Stimulated activated CD4-positive, alpha-beta T cell treated with anti-CD3 and anti-CD28 coated beads, Interleukin-4, amount 100 ng/mL, for 4 hours (primary cell): Measurements from ENCODE around the gene PTPRD.

ENCODE experiments used
- DNase-seq, 2 experiments: peaks; one replicate each; pipeline ENCODE4 v3.0.0-alpha.2; 2020

The PTPRD gene

DNA sequence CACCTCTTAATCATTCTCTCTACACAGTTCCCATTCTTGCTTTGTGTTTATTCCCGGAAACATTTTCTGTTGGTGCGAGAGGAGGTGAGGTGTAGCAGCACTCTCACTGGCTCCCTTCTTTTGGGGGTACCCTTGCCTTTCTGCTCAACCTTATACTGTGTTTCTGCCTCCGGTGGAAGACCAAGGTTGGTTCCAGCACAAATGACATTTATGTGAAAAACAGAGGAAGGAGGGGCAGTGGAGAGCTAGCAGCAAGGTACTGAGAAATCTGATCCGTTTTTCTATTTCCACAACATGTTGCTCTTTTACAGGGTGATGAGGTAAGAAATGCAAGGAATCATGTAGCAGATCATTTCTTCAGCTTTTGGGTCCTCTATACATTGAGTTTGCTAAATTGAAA is 2165.2 kb downstream of the PTPRD start:
- DNase-seq, result no peak

DNA sequence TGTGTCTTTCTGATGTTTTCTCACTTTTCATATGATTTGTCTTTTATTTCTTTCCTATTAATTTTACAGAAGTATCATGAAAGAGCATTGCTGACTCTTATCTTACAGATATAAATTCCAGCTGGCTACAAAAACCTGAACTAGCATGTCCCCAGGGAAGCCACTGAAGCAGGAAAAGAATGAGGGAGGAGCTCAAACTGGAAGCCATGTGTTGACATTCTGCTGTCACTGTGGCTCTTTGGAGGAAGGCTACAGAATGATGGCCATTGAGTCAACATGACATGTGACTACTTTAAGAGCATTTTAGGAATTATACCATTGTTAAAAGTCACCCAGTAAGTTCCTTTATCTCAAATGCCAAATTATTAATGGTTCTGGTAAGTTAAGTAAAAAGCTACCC is 2174.9 kb downstream of the PTPRD start:
- no peak for DNase-seq

DNA sequence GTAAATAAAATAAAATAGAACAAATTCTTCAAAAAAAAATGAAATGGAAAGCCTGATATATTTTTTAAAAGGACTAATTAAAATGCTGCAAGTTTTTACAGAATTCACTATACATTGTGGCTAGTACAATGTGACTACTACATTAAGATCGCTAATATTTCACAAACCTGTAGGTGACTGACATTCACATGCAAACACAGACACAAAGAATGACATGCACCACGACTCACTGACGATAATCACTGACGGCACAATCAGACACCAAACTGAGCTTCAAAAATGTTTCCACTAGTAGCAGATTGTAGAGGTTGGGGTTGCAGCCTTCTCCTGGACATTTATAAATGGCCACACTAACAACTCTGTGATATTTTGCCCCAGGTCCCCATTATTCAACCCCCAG is 2175.5 kb downstream of the PTPRD start:
- DNase-seq, result no peak

DNA sequence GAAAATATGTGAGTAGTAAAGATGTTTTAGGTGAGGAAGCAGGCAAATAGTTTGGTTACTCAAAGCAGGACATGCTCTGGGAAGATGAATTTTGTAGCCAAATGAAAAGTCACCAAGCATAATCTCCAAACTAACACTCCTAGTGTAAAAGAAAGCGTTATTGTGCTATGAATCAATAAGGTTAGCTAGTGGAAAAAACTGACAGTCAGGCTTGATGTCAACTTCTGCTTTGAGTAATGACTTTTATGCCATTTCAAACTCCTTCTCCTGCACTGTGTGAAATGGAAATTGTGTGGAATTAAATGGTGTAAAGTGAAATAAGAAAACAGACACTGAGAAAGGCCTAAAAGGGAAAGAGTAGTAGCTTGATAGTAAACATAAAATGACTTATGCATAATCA is 2176.0 kb downstream of the PTPRD start:
- no peak for DNase-seq

DNA sequence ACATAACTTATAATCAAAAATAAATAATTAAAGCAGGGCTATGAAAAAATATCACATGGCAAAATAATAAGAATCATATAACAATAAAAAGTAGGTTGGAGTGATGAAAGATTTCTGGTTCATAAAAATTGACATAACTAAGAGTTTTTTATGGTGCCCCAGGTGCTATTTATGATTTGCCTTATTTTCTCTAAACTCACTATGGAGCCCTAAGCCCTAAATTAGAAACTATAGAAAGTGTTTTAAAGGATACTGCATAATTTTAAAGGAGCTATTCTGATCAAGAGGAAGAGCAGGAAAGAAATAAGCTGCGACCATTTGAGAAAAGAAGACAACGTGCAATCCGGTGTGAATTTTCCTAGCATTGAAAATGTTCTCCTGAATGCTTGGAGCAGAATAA is 2178.2 kb downstream of the PTPRD start:
- no peak for DNase-seq

DNA sequence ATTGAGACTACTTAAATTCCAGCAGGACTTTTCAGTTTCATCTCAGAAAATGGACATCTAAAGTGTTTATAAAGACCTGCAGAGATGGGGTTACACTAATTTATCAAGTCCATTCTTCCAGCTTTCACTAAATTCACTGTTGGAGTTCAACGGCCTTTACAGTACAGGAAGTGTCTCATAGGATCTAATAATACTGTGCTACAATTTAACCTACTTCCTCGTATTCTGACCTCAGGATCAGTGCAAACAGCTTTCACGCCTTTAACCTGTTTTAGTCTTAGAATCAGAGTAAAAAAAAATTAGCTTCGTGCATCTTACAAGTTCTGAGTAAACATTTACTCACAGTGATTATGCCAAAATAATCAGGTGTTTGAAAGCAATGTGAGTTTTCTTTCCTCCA is 2180.6 kb downstream of the PTPRD start:
- no peak for DNase-seq

DNA sequence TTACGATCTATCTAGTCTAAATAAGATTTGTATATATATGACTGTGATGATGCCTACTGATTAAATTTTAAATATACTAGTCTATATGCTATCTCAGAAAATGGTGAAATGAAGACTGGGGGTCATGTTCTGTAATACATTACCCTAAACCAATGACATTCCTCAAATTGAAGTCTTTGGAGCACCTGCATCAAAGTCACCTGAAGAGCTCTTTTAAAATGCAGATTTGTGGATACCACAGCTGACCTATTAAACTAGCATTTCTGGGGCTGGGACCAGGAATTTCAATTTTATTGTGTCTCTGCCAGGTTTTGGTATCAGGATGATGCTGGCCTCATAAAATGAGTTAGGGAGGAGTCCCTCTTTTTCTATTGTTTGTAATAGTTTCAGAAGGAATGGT is 2181.3 kb downstream of the PTPRD start:
- DNase-seq, result no peak

DNA sequence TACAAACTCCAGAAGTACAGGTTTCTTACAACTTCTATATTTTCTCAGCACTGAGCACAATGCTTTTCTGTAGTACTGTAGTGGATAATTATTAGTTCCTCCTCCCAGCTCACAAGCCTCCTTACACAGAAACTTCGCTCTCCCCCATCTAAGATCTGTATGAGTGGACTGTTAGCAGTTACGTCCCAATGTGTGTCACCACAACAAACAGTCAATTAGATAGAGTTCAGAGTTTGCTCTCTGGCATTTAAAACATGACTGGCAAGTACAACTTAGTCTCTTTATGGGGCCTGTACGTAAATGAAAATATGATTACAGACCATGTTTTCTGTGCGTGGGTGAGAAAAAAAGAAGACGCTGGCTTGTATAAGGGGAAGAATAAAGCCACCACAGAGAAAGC is 2181.9 kb downstream of the PTPRD start:
- no peak for DNase-seq

DNA sequence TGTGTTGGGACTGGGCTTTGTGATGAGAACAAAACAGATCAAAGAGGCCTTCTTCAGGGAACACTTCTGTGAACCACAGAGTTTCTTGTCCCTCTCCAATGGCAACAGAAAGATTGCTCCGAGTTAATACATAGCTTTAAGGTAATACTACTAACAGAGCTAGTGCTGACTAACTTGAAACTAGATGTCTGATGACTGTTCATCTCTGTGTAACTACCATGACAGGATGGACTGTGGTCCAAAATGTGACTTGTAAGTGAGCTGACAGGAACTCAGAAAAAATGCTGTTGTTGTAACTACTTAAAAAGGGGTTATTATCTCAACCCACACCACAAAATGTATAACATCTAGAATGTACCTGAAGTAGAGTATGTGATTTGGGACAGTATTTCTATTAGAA is 2183.0 kb downstream of the PTPRD start:
- DNase-seq, result no peak

DNA sequence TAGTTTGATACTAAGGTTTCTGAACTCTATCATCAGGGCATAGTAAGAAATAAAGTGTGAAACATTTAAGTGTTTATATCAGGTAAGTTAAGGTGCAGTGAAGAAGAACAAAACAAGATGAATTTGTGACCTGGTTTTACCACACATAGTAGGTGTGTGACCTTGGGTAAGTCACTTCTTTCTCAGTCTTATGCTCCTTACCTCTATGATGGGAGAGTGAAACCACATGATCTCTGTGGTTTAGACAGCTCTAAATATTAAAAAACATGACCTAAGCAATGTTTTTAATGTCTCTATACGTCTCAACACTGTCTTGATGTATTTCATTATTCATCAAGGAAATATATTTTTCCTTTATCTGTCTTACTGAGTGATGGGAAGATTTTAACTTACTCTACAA is 2183.6 kb downstream of the PTPRD start:
- no peak for DNase-seq

DNA sequence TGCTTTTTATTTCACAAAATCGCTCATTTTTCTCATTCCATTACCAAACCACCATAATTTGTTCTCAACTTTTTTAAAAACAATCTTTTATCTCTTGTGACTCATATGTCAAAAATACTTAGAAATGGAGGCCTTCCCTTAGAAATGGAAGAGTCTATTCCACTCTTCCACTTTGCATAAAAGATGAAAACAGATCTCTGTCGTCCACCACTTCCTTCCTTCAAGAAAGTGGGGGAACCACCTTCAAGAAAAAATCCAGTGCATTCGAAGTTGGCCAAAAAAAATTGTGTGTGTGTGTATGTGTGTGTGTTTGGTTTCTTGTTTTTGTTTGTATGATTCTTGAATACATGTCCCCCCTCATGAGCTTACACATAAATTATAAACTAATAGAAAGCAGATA is 2184.4 kb downstream of the PTPRD start:
- no peak for DNase-seq

DNA sequence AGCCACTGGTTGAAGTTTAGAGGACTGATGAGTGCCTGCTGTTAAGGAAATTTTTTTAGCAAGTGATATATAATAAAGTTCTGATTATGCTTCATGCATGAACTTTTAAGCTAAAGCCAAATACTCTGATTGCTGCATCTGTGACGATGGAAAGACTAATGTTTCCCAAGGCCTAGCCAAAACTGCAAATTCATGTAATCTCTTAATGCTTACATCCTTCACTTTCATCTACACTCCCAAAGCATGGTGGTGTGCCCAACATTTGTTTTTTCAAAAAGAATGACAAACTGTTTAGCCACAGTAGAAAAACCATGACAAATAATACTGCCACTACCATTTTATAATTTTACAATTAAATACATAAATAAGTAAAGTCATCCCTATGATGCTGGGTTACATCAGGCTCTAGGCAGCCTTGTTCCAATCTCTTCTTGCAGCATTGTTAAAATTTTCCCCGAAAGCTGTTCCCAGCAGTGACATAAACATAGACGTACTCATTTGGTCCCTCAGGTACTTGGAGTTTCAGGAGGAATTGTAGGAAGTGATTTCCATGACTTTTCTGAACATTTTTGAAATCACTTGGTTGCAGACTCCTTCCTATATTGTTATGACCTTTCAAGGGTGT is 2187.9 kb downstream of the PTPRD start:
- DNase-seq, result no peak

DNA sequence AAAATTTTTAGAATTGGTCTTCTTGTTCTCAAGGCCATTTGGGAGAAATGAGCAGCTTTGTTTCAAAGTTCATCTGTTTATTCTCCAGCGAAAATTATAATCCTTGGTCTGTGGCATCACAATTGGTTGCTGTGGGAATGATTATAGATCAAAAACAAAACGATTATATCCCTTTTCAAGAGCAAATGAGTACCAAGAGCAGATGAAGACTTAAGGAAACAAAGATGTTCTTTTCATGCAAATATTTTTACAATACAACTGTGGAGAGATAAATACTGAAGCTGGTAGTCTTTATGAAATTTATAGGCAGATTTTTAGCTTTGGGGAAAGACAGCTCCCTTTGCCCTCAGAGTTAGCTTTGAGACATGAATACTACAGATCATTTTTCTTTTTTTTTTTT is 2192.4 kb downstream of the PTPRD start:
- DNase-seq, result no peak

DNA sequence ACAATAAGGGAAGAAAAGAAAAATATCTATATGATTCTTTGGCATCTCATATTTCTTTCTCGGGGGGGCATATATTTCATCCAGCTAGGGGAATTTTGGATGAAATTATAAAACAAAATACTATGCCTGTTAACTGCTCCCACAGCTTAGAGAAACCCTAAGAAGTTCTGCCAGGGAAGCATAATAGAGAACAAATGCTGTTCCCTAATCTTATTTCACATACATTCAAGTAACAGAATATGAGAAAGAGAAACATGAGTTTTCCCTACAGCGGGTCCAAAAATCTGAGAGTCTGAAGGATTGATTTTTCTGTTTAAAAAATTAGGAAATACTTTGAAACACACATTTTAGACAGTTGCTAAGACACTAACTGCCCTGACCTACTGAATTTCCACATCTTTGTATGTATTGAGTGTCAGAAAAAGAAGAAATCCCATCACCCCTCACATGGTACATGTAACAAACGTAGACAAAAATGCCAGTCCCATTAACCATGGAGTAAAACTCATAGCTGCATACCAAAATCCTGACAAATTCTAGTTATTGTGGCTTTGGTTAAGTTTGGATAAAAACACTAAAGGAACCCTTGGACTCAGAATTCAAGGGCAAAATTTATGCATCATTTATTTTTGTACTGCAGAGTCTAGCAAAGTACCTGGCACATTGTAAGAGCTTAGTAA is 2193.1 kb downstream of the PTPRD start:
- no peak for DNase-seq

DNA sequence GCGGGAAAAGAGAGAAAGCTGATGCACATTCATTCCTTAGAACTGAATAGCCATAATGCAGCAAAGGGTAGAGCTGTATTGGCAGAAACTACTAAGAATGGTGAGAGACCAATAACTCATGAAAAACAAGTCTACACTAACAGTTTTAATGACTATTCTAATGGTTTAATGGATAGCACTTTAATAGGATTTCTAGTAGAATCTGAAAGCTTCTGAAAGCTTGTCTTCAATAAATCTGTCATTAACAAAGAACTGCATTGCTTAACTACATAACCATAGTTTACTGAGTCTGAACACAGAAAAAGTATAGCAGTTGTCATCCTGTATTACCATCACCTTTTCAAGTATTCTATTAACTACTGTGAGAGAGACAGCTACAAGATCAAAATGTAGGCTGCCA is 2195.5 kb downstream of the PTPRD start:
- no peak for DNase-seq

DNA sequence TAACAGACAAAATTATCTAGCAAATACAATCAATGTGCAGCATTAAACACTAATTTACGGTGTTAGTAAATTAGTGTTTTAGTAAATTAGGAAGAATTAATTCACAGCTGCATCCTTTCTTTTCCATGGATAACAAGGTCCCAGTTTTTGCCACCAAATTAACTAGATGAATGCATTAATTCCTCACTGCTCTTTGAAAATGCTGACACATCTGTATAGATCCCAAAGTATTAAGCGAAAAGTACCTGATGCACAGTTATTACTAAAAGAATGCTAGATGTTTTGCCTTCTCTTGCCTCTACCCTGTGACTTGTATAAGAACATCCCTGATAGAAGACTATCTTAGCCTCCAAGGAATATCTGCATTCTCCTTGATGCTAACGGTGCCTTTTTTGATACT is 2200.5 kb downstream of the PTPRD start:
- no peak for DNase-seq

DNA sequence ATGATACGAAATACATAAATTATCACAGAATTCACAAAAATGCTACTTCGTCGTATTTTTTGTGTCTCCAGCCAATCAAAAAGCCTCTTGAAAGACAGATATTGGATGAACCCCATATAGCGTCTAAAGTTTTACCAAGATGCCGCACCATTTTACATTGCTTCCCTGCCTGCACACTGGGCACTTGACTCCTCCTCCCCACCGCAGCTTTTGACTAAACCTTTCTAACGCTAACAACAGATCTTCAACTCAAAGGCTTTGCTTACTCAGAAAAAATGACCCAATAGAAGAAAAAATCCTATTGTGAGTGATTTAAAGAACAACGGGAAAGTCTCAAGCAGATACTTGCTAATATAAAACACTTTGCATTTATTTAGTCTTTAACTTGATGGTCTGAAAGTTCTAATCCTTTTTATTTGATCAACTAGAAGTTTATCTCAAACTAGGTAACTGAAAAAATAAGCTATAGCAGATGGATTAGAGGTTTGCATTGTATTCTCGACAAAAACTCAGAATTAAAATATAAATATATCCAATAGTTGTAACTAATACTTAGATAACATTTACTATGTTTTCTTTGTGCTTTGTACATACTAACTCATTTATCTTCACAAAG is 2204.1 kb downstream of the PTPRD start:
- no peak for DNase-seq

DNA sequence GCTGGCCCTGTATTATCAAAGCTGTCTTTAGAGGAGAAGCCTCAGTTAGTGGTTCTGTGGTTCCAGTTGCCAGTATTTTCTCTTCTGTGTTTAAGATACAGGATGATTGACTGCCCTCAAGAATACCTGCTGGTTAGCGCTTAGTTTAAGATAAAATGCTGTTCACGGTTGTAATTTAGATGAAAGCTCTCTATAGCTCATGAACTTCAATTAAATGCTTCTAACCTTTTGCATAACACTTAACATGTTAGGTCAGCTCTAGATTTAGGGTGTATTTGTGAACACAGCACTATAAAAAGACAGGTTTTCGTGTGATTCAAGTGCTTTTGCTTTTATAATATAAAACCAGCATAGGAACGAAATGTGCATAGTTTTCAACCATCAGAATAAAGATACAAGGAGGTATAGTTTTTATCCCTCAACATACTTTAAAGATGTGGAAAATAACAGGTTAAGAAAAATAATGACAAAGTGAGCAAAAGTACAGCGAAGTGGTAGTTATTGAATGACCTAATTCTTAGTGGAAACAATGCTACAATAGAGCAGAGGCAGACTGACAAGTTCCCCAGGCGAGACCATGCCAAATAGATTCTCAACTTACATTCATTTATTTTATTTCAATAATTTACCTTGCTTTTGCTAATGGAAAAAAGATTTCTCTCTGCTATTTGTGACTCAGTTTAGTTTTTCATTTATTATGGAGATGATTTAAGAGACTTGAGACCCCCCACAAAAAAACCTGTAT is 2210.7 kb downstream of the PTPRD start:
- DNase-seq, result no peak

DNA sequence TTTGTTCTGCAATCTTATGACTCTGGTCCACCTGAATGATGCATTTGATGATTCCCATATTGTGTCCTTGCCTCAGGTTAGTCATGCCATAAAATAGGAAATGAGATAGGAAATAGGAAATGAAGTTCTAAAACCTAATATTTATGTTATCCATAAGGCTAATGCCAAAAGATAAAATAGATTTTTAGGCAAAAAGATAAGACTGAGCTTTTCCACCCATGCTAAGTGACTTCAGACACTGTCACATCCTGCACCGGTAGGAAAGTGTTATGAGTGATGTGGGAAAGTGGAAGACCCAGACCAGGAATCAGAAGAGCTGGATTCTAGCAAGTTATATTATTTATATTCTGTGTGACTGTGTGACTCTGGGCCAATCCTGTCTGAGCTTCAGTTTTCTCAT is 2212.4 kb downstream of the PTPRD start:
- no peak for DNase-seq

DNA sequence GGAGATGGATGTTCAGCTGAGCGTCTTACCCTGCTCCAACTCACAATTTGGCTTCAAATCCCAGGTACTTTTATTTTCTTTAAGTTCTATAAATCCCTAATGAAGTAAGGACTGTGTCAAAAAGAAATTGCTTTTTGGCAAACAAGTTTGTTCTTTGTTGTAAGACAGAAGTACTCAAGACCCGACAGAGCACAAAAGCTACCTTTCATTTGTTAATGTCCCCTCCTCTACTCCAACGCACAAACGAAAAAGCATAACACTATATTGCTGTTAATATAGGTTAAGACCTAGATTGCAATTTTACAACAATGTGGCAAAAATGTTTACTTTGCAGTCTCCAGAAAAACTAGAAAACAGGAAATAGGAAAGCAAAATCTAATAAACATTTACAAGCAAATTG is 2217.8 kb downstream of the PTPRD start:
- no peak for DNase-seq

DNA sequence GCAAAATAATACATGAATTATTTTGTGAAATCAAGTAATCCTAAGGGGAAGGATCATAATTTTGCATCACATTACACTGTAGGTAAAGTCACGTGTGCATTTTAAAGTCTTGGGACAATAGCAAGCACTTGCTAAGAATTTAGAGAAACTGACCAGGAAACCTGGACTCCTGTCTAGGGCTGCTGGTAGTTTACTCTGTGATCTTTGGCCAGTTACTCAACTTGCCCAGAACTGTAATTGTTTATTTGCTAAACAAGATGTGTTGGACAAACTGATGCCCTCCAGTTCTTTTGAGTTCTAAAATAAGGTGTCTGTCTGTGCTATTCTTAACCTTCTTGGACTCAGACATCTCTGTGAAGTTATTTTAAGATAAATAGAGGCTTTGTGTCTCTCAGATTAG is 2218.5 kb downstream of the PTPRD start:
- no peak for DNase-seq

DNA sequence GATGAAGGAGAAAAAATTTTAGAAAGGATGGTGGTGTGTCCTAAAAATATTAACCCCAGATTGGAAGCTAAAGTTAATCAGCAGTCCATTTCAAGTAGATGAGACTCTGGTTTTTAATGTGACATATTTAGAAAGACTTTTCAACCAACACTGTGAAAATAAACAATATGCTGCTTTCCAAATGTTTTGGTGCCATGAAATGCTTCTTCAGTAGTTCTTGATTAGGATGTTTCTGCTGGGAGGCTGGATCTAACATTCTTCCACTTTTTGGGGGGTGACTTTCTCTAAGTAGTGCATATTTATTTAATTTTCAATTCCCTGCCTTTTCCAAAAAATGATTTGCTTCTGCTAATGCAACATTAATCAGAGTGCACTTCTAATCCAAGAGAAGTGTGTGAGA is 2219.9 kb downstream of the PTPRD start:
- no peak for DNase-seq

DNA sequence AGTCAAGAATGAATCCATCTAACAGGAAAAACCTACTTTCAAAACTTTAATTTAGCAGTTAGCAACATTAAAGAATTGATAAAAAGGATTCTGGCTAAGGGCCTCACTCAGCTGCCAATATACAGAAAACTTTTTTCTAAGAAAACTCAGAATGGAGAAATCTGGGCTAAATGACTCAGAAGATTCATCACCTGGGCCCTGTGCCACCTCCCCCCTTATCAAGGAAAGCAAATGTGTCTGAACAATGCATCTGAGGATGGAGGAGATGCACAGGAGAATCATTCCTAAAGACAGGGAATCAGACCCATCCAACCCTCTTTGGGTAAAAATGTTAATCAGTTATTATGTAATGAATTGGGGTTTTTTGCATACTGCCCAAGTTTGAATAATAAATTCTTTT is 2221.2 kb downstream of the PTPRD start:
- DNase-seq, result no peak

DNA sequence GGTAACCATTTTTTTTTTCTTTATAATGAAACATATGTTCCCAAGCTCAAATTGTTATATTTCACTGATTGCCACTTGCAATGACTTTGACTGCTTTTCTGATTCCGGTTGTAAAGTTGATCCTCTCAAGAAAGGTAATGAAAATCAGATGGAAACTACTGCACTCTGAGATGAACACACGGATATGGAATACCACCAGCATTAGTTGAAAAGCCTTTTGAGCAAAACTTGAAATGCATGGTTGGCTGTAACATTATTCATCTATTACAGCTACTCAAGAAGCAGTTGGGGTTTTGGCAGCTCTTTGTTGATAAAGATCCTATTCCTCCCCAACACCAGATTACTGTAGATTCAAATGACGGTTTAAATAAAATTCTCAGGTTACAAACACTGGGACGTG is 2221.7 kb downstream of the PTPRD start:
- DNase-seq, result no peak
